NCI-H1417 treated with DMSO at 0.1 percent for 48 hours (cell line): ENCODE data around the gene TLR1.
"Not testable (repeated sequence)": the region's sequence is repeated elsewhere in the genome, so short reads cannot be mapped to it uniquely, and the experiment has no call there.

ENCODE experiments used
- DNase-seq: peaks from one replicate; lab custom pipeline; 2025; lab: John Stamatoyannopoulos, UW

The TLR1 gene

GRCh38 chr4:38806251-38806650 is 1.7 kb upstream of the TLR1 start:
- not testable (repeated sequence) for DNase-seq

GRCh38 chr4:38805530-38806145 is 1.0 kb upstream of the TLR1 start:
- DNase-seq, result no peak

GRCh38 chr4:38803833-38804653 is 548 bp downstream of the TLR1 start:
- DNase-seq, result no peak

GRCh38 chr4:38802561-38803355 is 1.8 kb downstream of the TLR1 start:
- DNase-seq, result no peak

GRCh38 chr4:38800961-38801450 is 3.6 kb downstream of the TLR1 start:
- no peak for DNase-seq

- DNase-seq, result no peak
Measured at GRCh38 chr4:38800366-38800765, 4.2 kb downstream of the TLR1 start.

GRCh38 chr4:38795087-38795486 is 9.5 kb downstream of the TLR1 start:
- DNase-seq, result no peak

- no peak for DNase-seq
Measured at GRCh38 chr4:38794051-38794450, 10.5 kb downstream of the TLR1 start.

- DNase-seq, result no peak
Measured at GRCh38 chr4:38791010-38791409, 13.6 kb downstream of the TLR1 start.

- DNase-seq, result no peak
Measured at GRCh38 chr4:38788317-38788716, 16.3 kb downstream of the TLR1 start.

- no peak for DNase-seq
Measured at GRCh38 chr4:38787693-38788092, 16.9 kb downstream of the TLR1 start.

GRCh38 chr4:38785901-38786402 is 18.6 kb downstream of the TLR1 start:
- DNase-seq, result no peak

- DNase-seq, result no peak
Measured at GRCh38 chr4:38785041-38785790, 19.4 kb downstream of the TLR1 start.

- DNase-seq, result no peak
Measured at GRCh38 chr4:38784141-38784540, 20.4 kb downstream of the TLR1 start.

GRCh38 chr4:38783109-38783460 is 21.5 kb downstream of the TLR1 start:
- DNase-seq, result no peak

- DNase-seq, result peak; percentile 34
Measured at GRCh38 chr4:38782452-38783108, 22.0 kb downstream of the TLR1 start, which contains the start of gene TLR10. Gene TLR10, minus strand, starts transcription at chr4:38782990. Its CDS starts 7,400 bp downstream, at chr4:38775590.

- DNase-seq, result no peak
Measured at GRCh38 chr4:38781854-38782261, 22.7 kb downstream of the TLR1 start.

GRCh38 chr4:38780833-38781484 is 23.6 kb downstream of the TLR1 start:
- no peak for DNase-seq

- no peak for DNase-seq
Measured at GRCh38 chr4:38779790-38780189, 24.8 kb downstream of the TLR1 start.

GRCh38 chr4:38777925-38778324 is 26.7 kb downstream of the TLR1 start:
- not testable (repeated sequence) for DNase-seq

GRCh38 chr4:38775326-38775725 is 29.3 kb downstream of the TLR1 start:
- DNase-seq, result no peak
